COLO829 (cell line): ENCODE data around the gene IL13.
A peak's percentile ranks its signal among the peaks of the same experiment; 100 is the strongest.

ENCODE experiments used
- DNase-seq: peaks from one replicate; pipeline ENCODE4 v3.0.0; 2012; ENCODE audit warnings: low spot score

Gene IL13

DNA sequence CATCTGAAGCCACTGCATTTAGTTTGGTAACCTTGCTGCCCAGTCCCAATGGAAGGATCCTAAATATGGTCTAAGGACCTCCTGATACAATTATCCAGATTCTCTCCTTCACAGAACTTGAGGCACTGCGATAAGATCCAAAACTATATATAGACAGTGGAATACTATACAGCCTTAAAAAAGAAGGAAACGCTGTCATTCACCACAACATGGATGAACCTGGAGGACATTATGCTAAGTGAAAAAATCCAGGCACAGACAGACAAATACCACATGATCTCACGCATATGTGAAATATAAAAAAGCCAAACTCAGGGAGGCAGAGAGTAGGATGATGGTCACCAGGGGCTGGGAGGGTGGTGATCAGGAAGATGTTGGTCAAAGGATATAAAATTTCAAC lies 13.0 kb downstream of the IL13 start:
- DNase-seq, result no peak

DNA sequence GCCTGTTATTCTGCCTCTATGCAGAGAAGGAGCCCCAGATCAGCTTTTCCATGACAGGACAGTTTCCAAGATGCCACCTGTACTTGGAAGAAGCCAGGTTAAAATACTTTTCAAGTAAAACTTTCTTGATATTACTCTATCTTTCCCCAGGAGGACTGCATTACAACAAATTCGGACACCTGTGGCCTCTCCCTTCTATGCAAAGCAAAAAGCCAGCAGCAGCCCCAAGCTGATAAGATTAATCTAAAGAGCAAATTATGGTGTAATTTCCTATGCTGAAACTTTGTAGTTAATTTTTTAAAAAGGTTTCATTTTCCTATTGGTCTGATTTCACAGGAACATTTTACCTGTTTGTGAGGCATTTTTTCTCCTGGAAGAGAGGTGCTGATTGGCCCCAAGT lies 15.5 kb downstream of the IL13 start:
- DNase-seq, result no peak

GRCh38 chr5:132673939-132674630 lies 16.1 kb downstream of the IL13 start, which contains the start of gene IL4:
TSS of gene IL4 (plus strand) at chr5:132673989. CDS start at chr5:132674051, 62 bp downstream.
- DNase-seq, result no peak

DNA sequence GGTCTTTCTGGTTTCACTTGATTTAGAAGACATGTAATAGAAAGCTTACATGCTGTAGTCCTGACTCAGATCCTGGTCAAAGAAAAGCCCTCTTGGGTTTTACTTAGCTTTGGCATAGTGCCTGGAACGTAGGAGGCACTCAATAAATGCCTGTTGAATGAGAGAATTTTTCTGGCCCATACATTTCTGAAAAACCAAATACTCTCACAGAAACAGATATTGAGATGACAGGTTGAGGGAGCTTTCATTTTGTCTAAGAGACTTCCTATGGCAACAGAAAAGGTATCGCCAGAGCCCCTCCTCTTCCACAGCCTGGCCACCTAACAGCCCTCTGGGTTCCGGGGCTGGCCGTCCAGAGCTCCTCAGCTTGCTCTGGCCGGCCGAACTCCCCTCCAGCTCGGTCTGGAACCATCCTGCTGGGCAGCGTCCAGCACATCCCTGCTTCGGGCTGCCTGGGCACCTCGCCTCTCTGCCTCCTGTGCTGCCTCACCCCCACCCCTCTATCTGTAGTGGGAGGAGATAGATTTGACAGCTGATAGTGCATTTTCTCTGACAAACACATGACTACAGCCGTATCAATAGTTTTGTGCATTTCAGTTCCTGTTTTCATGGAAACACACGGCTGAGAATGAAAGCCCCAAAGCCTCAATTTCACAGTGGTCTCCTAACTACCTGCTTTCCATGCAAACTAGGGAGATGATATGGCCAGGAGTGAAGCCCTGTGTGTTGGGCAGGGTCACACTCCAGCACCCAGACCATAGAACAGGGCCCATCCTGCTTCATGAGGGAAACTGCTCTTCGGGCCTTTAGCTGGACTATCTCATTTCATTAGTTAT lies 16.9 kb downstream of the IL13 start:
- peak; percentile 74 for DNase-seq

GRCh38 chr5:132675936-132676689 lies 18.1 kb downstream of the IL13 start:
- DNase-seq, result no peak

- DNase-seq, result peak; percentile 45
Measured at GRCh38 chr5:132677191-132677590, 19.2 kb downstream of the IL13 start.

GRCh38 chr5:132677682-132678400 lies 19.9 kb downstream of the IL13 start:
- DNase-seq, result no peak

DNA sequence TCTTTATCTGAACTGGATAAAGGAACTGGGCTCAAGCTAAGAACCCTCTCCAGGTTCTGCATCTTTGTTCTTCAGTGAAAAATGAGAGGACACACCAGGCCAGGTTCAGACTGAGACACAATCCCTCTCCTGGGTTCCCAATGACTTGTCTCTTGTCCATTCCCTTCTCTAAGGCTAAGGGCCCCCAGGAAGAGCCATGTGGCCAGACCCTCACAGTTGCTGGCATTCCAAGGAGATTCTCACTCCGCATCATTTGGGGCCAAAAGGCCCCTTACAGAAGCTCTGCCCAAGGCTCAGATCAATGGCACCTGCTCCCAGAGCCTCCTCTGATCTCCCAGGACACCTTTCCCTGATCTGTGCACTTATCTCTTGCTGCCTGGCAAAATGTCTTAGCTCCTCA lies 20.8 kb downstream of the IL13 start:
- DNase-seq, result no peak

DNA sequence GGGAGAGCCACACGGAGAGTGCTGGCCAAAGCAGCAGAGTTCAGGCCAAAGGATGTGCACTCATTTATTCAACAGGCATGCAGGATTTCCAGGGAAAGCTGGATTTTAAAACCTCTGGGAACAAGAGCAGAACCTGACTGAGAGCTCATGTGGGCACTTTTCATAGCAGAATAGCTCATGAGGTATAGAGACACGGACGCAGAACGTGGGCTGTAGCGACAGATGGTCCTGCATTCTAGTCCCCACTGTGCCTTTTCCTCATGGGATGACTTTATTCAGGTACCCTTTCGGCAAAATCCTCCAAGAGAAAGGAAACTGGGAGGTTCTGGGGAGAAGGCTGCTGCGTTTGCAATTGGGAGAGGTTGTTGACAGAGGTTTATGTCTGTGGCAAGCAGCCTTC lies 21.2 kb downstream of the IL13 start:
- no peak for DNase-seq

DNA sequence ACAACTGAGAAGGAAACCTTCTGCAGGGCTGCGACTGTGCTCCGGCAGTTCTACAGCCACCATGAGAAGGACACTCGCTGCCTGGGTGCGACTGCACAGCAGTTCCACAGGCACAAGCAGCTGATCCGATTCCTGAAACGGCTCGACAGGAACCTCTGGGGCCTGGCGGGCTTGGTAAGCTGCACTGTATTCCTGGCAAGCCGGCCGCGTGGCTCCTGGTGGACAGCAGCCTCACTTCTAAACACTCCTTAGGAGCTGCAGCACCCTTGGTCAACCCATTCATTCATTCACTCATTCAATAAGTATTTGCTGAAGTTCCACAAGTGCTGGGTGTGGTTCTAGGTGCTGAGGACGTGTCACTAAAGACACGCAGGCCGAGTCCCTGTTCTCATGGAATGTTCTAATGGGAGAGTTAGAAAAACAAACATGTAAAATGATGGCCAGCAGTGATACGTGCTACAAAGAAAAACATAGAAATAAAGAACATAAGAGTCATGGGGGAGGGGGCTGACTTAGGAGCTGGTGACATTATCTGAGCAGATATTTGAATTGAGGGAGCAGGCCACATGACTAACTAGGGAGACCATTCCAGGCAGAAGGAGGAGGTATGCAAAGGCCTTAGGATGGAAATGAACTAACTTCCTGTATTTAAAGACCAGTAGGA lies 21.9 kb downstream of the IL13 start:
- DNase-seq, result no peak

- no peak for DNase-seq
Measured at GRCh38 chr5:132680780-132681475, 23.0 kb downstream of the IL13 start.

DNA sequence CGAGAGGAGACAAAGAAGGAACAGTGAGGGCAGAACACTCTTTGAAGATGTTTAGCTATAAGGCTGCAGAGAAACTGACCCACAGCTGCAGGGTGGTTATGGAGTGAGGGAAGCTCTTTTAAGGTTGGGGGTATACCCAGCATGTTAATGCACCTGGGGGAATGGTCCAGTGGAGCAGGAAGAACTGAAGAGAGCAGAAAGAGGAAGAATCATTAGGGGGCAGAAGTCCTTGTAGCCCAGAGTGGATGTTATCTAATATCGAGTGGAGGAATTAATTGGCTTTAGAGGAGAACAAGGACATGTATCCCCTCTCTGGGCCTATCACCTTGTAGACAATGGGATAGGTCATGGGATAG lies 23.5 kb downstream of the IL13 start:
- no peak for DNase-seq

DNA sequence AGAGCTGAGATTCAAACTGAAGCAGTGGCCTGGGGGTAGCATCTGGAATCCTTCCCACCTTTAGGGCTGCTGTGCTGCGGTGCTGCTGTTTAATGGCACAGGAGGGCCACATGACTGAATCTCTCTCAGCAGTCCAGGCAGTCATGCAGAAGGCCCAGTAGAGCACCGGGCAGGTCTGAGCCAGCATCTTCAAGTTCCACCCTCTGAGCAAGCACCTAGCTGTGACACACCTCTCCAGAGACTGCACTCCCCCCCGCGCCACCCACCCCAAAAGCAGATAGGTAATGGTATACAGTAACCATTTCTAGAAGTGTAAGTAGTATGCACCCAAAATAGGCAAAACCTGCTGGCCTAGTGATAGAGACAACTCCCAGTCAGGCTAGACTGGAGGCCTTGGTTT lies 24.0 kb downstream of the IL13 start:
- no peak for DNase-seq

GRCh38 chr5:132684491-132684890 lies 26.5 kb downstream of the IL13 start:
- DNase-seq, result no peak

DNA sequence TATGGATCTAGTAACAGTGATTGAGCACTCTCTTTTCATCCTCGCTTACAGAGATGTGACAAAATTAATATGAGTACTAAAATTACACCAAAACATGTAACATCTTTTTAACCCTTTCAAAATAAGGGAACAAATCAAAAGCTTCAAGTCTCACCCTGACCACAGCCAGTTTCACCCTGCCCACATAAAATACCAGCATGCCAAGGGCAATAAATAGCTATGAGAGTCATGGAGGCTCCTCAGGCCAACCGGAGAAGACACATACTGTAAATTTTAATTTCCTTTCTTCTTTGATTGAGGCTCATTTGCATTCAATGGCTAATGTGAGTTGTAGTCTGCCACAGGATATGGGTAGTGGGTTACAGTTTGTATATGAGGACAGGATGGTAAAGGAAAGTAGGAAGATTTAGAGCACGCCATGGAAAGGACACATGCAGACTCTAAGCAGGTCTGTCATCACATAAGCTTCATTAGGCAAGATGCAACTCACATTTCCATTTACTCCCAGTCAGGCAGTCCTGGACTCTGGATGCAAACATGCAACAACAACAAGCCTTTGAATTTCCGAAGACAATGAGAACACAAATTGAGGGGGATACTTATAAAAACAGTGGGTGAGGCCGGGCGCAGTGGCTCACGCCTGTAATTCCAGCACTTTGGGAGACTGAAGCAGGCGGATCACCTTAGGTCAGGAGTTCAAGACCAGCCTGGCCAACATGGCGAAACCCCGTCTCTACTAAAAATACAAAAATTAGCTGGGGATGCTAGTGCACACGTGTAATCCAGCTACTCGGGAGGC lies 27.1 kb downstream of the IL13 start:
- DNase-seq, result no peak

GRCh38 chr5:132686193-132686592 lies 28.2 kb downstream of the IL13 start:
- DNase-seq, result no peak

DNA sequence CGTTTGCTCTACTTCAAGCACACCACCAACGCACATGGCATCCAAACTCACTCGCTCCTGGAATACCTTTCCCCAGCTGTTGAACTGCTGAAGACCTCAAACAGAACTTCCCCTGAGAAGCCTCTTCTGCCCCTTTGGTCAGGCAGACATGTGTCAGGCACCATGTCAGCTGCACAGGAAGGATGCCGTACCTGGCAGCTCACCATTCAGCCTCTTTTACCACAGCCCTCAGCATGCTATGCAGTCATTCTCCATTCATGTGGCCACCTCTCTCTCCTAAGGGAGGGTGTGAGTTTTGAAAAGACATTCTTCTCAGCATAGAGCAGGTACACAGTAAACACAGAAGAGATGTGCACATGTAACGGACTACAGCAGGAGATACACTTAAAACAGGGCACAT lies 30.0 kb downstream of the IL13 start:
- DNase-seq, result no peak

GRCh38 chr5:132688536-132689339 lies 30.8 kb downstream of the IL13 start:
- no peak for DNase-seq

DNA sequence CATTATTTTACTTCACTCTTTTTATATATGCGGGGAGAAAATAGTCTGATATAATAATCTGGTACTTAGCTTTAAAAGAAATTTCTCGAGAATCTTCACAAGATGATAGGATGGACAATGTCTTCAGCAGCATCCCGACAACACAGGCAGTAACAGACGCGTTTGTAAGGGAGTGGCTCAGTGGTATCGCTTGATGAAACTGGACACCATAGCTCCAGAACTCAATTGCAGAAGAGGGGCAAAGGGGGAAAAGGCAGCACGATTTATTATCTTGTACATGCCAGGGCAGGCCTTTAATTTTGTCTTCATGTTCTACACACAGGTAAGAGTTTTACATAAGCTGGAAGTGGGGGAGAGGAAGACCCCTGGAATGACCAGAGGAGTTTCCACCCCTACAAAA lies 31.5 kb downstream of the IL13 start:
- DNase-seq, result no peak
